Stimulated activated CD8-positive, alpha-beta memory T cell treated with anti-CD3 and anti-CD28 coated beads, Interleukin-2, amount 100 ng/mL, for 48 hours (primary cell): ENCODE results near the gene TANK.

Experiments used
- DNase-seq, 2 donors: peaks; one replicate each; pipeline ENCODE4 v3.0.0-alpha.2; 2020; ENCODE audit warnings: low read depth in 2 of 2

The TANK gene

GRCh38 chr2:161134547-161135518 lies 25.4 kb upstream of the TANK start:
- no peak for DNase-seq

- DNase-seq = no peak
Observed at GRCh38 chr2:161135951-161136593, 24.2 kb upstream of the TANK start.

GRCh38 chr2:161136696-161137324 lies 23.4 kb upstream of the TANK start:
- no peak for DNase-seq

- DNase-seq = no peak
Observed at GRCh38 chr2:161138429-161138828, 21.8 kb upstream of the TANK start.

- DNase-seq = no peak
Observed at GRCh38 chr2:161139098-161139987, 20.9 kb upstream of the TANK start.

- DNase-seq = peak in 1 of 2 donors; percentile 12
Observed at GRCh38 chr2:161141033-161141432, 19.2 kb upstream of the TANK start.

GRCh38 chr2:161146209-161146775 lies 13.9 kb upstream of the TANK start:
- DNase-seq = no peak

GRCh38 chr2:161146996-161147395 lies 13.2 kb upstream of the TANK start:
- no peak for DNase-seq

GRCh38 chr2:161147856-161148255 lies 12.4 kb upstream of the TANK start:
- no peak for DNase-seq

- DNase-seq = no peak
Observed at GRCh38 chr2:161150704-161151103, 9.5 kb upstream of the TANK start.

- no peak for DNase-seq
Observed at GRCh38 chr2:161152302-161152701, 7.9 kb upstream of the TANK start.

- DNase-seq = no peak
Observed at GRCh38 chr2:161158882-161159281, 1.3 kb upstream of the TANK start.

GRCh38 chr2:161159456-161160225 lies 587 bp upstream of the TANK start:
- DNase-seq = no peak

GRCh38 chr2:161161074-161161706 lies 962 bp downstream of the TANK start:
- no peak for DNase-seq

- DNase-seq = no peak
Observed at GRCh38 chr2:161163440-161163839, 3.2 kb downstream of the TANK start.

GRCh38 chr2:161164161-161164560 lies 3.9 kb downstream of the TANK start:
- no peak for DNase-seq

- DNase-seq = no peak
Observed at GRCh38 chr2:161165266-161165665, 5.0 kb downstream of the TANK start.

- DNase-seq = no peak
Observed at GRCh38 chr2:161165811-161166210, 5.6 kb downstream of the TANK start.

- peak; percentile 30 to 37 for DNase-seq
Observed at GRCh38 chr2:161166538-161167409, 6.5 kb downstream of the TANK start.
